Left colon (tissue), 2 donors: Measurements from ENCODE around the gene OR11G2. TPM values are rescaled to one million over a fixed set of nuclear protein-coding genes. Genes with fewer than 3 reads are reported as not detected.
"Not testable (repeated sequence)": the region's sequence is repeated elsewhere in the genome, so short reads cannot be mapped to it uniquely, and the experiment has no call there.

Experiments used
- ATAC-seq: fragments of 200-7000 bp; cut with Tn5 transposase; one replicate; pipeline ENCODE4 v1.9.1; 2020; ENCODE audit warnings: mild to moderate bottlenecking, moderate library complexity
- DNase-seq, 2 donors: peaks; one replicate each; pipeline ENCODE4 v3.0.0-alpha.2; 2020
- intact Hi-C, 2 donors: fragments of 100-400 bp; cut with DNase I in 1 of 2; cut with micrococcal nuclease in 1 of 2; formaldehyde crosslinking; loops; one replicate each; pipeline versions ENCODE4 v1.11.2 to v1.14.0; 2022; cut with DNase I, micrococcal nuclease
- long read RNA-seq: library from polyadenylated mRNA; unstranded; transcript quantifications from one replicate; pipeline ENCODE4 v2.0.0, GENCODE V29; 2021
- total RNA-seq, 2 donors: library from RNA; stranded (reverse); fragmentation: NEBNext Ultra II Directional; extraction: Animal tissue kit (Norgen Biotek cat#: 25700); gene quantifications; one replicate each; pipeline ENCODE4 v1.2.1, GENCODE V29; 2021
- donor health status: DM: no; HTN: no; CAD: no.
- donor health status: DM: yes; HTN: yes; CAD: no.

OR11G2 gene, protein sequence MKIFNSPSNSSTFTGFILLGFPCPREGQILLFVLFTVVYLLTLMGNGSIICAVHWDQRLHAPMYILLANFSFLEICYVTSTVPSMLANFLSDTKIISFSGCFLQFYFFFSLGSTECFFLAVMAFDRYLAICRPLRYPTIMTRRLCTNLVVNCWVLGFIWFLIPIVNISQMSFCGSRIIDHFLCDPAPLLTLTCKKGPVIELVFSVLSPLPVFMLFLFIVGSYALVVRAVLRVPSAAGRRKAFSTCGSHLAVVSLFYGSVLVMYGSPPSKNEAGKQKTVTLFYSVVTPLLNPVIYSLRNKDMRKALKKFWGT
- total RNA-seq, result not detected
- long read RNA-seq, result 0 reads

DNA sequence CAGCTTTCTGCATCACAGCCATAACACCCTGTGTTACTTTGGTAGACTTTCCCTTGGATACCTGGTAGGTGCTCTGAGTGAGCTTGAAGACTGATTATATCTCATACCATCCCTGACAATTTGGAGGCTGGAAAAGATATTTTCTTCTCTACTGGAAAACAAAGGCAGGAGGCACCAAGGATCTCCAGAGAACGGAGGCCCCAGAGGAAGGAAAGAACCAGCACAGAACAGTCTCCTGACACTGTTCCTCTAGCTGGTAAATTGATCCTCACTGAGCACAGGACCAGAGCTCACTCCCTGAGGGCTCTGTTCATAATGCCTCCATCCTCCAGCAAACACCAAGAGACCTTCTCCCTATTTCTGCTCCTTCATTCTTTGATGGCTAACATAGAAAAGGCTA is at the start of gene OR11G2:
TSS of gene OR11G2 (plus strand) at position 301 of the 400 bp plus-strand sequence. CDS start 6,542 bp downstream, outside the sequence.
- intact Hi-C loops, result no loop called here
- ATAC-seq (no peak), DNase-seq (no peak)

DNA sequence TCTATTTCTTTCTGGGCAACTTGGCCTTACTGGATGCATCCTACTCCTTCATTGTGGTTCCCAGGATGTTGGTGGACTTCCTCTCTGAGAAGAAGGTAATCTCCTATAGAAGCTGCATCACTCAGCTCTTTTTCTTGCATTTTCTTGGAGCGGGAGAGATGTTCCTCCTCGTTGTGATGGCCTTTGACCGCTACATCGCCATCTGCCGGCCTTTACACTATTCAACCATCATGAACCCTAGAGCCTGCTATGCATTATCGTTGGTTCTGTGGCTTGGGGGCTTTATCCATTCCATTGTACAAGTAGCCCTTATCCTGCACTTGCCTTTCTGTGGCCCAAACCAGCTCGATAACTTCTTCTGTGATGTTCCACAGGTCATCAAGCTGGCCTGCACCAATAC is 46.8 kb upstream of the OR11G2 start:
- ATAC-seq (no peak), DNase-seq (no peak)
- intact Hi-C loops, result no loop called here

DNA sequence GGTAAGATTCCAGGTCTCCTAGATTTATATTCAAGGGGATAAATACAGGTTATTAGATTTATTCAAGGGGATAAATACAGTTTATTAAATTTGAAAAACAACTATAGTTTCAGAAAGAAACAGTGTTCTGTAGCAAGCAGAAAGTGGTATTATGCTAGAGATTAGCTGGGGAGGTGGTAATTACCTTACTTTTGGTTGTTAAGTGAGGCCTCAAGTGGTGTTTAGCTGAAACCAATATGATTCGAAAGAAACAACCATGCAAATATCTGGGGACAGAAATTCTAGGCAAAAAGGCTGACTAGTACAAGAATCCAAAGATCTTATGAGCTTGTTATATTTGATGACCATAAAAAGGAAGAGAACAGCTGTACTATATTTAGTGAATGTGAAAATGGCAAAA is 45.9 kb upstream of the OR11G2 start:
- intact Hi-C loops, result no loop called here
- ATAC-seq, result no peak
- no peak for DNase-seq

DNA sequence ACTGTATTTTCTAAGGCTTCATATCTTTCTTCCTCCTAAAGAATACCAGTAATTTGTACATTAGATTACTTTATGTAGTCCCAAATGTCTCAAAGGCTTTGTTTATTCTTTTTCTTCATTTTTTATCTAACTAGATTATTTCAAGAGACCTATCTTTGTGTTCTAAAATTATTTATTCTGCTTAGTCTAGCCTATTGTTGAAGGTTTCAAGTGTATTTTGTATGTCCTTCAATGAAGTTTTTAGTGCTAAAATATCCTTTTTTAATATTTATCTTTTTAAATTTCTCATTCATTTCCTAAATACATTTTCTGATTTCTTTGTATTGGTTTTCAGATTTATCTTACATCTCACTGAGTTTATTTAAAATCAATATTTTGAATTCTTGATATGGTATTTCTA is 26.2 kb upstream of the OR11G2 start:
- no peak for DNase-seq
- no peak for ATAC-seq
- intact Hi-C loops, result no loop called here

DNA sequence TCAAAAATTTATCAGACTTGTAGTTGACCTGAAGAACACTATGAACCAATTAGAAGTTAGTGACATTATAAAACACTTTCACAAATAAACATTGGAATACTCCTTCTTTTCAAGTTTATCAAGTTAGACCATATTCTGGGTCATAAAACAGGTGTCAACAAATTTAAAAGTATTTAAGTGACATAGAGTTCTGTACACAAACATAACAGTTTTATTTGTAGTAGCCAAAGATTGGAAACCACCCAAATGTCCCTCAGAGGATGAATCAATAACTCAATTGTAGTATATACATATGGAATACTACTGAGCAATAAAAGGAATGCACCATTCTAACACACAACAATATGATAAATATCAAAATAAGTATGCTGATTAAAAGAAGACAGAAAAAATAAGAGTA is 23.6 kb upstream of the OR11G2 start:
- no peak for ATAC-seq
- intact Hi-C loops, result no loop called here
- DNase-seq, result no peak

DNA sequence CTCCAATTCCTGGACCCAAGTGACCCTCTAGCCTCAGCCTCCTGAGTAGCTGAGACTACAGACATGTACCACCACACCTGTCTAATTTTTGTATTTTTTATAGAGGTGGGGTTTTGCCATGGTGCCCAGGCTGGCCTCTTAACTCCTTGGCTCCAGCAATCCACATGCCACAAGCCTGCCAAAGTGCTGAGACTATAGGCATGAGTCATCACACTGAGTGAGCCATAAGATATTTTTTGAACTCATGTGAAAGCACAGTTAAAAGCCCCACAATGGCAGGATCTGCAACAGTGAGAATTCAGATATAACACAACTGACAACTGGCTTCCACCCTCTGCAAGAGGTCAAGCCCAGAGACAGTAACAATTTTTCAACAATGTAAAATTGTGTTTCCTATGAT is 20.8 kb upstream of the OR11G2 start:
- ATAC-seq, DNase-seq, intact Hi-C loops: not testable (repeated sequence)

DNA sequence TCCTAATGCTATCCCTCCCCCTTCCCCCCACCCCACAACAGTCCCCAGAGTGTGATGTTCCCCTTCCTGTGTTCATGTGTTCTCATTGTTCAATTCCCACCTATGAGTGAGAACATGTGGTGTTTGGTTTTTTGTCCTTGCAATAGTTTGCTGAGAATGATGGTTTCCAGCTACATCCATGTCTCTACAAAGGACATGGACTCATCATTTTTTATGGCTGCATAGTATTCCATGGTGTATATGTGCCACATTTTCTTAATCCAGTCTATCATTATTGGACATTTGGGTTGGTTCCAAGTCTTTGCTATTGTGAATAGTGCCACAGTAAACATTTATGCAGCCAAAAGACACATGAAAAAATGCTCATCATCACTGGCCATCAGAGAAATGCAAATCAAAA is 16.5 kb upstream of the OR11G2 start:
- DNase-seq, intact Hi-C loops, ATAC-seq: not testable (repeated sequence)

DNA sequence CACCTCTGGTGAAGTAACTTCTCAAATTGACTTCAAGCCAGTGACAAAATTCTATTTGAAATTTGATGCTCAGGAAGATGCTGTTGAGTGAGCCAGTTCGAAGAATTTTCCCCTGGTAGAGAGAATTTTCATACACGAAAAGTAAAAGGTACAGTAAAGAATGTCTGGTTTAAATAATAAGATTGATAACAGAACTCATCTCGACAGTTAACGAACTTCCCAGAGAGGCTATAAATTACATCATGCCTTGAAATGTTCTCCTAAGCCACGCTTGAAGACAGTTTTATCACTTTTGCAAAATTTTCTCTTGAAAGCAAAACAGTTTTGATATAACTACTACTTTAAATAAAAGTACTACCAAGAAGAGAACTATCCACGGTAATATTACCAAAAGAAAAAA is 14.4 kb upstream of the OR11G2 start:
- DNase-seq, result no peak
- intact Hi-C loops, result no loop called here
- no peak for ATAC-seq

DNA sequence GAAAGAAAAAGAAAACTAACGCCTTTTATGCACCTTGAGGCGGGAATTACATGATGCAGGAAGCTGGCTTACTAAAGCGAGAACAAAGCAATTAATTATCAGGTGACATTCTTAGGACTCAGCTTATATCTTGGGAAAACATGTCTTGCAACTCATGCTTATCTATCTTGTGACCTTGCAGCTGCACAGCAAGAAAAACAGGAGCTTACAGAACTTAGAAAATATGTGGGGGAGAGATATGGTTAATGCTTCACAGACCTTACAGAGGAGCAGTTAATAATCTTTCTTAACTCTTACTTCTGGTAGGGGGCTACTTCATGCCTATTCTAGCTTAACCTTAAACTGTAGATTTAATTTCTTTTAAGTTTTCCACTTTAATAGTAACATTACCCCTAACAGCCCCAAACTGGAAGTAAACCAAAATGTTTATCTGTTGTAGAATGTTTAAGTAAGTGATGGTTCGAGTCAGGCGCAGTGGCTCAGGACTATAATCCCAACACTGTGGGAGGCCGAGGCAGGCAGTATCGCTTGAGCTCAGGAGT is 13.2 kb upstream of the OR11G2 start:
- DNase-seq (no peak), ATAC-seq (no peak)
- intact Hi-C loops, result no loop called here

DNA sequence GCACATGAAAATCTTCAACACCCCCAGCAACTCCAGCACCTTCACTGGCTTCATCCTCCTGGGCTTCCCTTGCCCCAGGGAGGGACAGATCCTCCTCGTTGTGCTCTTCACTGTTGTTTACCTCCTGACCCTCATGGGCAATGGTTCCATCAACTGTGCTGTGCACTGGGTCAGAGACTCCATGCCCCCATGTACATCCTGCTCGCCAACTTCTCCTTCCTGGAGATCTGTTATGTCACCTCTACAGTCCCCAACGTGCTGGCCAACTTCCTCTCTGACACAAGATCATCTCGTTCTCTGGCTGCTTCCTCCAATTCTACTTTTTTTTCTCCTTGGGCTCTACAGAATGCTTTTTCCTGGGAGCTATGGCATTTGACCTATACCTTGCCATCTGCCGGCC is 11.5 kb upstream of the OR11G2 start:
- peak in 1 of 2 donors; percentile 28 for DNase-seq
- no peak for ATAC-seq
- intact Hi-C loops, result no loop called here

DNA sequence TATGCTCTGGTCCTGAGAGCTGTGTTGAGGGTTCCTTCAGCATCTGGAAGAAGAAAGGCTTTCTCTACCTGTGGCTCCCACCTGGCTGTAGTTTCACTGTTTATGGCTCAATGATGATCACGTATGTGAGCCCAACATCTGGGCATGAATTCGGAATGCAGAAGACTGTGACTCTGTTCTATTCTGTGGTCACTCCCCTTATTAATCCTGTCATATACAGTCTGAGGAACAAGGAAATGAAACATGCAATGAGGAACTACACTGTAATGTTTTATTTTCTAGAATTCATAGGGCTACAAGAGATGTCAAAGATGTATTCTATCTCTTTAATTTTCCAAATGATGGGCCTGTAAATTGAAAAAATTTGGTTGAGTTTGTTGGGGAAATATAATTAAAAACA is 10.8 kb upstream of the OR11G2 start:
- ATAC-seq (no peak), DNase-seq (no peak)
- intact Hi-C loops, result no loop called here

DNA sequence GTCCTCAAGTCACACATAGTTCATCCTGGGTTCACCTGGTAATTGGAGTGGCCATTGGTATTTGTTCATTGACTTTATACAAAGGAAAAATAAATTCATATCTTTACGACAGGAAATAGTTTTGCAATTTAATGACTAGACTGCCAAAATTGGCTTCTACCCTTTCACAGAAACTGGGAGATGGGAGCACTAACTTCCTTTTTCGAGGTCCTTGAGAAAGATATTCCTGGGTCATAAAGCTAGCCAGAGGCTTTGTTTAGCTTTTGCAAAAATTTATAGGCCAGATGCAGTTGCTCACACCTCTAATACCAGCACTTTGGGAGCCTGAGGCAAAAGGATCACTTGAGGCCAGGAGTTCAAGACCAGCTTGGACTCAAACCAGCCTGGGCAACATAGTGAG is 10.2 kb upstream of the OR11G2 start:
- DNase-seq (no peak), ATAC-seq (no peak)
- intact Hi-C loops, result no loop called here

DNA sequence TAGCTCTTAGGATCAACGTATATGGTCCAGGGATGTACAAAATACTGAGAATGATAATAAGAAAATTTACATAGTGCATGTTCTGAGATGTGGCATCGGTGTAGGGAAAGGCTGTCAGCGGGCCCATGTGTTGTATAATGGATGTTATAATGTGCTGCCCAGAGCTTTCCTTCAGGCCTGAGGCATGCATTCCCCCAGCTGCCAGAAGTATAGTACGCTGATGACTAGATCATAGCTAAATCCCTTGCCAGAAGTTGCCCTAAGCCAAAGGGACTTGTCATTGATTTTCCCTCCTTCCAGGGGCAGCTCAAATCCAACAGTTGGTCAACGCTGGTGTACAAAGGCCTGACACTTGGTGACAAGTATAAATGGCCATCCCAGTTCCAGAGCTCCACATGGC is 6.5 kb upstream of the OR11G2 start:
- intact Hi-C loops, result no loop called here
- ATAC-seq (no peak), DNase-seq (no peak)

DNA sequence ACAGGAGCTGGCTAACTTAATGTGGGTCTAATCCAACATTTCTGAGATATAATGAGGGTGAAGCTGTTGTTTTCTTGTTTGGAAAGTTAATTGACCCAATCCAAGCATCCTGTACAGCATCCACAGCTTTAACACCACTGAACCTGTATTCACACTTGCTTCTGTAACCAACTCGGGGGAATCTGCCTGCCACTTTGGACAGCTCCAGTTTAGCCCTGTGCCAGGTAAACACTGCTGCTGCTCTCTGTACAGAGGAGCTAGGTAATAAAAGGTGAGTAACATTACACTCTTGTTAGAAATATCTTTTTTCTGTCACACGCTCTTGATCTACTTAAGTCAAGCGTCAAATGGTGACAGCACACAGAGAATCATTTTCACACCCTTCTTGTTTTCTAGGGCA is 700 bp downstream of the OR11G2 start:
- DNase-seq (no peak), ATAC-seq (no peak)
- intact Hi-C loops, result no loop called here

DNA sequence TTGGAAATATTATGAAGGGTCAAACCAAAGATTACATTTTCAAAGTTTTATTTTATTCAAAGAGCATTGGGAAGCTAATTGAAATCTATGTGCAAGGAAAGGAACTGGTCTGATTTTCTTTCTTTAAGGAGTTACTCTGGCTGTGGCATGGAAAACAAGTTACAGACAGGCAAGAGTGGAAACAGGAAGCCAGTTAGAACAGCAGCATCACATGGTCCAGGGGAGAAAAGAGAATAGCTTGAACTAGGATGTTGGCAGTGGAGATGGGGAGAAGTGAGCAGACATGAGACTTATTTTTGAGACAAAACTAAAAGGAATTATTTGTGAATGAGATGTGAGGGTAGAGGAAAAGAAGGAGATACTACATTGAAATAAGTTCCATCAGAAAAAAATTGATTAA is 3.4 kb downstream of the OR11G2 start:
- intact Hi-C loops, result no loop called here
- DNase-seq, result no peak
- ATAC-seq, result no peak

DNA sequence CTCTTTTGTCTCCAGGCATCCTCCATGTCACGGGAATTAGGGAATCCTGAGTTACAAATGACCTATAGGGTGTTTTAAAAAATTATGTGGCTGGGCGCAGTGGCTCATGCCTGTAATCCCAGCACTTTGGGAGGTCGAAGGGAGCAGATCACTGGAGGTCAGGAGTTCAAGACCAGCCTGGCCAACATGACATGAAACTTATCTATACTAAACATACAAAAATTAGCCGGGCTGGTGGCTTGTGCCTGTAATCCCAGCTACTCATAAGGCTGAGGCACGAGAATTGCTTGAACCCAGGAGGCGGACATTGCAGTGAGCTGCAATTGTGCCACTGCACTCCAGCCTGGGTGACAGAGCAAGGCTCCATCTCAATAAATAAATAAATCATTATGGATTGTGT is 4.5 kb downstream of the OR11G2 start:
- DNase-seq, ATAC-seq, intact Hi-C loops: not testable (repeated sequence)

DNA sequence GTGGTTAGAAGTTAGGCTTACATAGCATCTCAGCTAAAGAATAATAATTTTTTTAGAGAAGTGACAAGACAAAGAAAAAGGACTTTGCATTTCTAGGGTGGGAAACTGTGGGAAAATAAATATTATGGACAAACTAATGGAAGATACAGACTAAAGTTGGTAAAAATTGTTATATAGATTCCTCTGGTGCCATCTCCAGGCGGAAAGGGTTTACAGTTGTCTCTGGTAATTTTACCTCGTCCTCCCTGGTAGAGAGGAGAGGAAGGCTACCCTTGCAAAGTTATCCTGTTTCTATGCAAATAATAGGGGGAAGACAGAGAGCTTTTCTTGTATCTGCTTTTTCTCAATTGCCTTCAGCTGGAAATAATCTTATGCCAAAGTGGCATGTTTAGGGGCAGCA is 5.2 kb downstream of the OR11G2 start:
- ATAC-seq (no peak), DNase-seq (no peak)
- intact Hi-C loops, result no loop called here

DNA sequence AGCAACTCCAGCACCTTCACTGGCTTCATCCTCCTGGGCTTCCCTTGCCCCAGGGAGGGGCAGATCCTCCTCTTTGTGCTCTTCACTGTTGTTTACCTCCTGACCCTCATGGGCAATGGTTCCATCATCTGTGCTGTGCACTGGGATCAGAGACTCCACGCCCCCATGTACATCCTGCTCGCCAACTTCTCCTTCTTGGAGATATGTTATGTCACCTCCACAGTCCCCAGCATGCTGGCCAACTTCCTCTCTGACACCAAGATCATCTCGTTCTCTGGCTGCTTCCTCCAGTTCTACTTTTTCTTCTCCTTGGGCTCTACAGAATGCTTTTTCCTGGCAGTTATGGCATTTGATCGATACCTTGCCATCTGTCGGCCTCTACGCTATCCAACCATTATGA is 6.8 kb downstream of the OR11G2 start:
- ATAC-seq (no peak), DNase-seq (no peak)
- intact Hi-C loops, result no loop called here

DNA sequence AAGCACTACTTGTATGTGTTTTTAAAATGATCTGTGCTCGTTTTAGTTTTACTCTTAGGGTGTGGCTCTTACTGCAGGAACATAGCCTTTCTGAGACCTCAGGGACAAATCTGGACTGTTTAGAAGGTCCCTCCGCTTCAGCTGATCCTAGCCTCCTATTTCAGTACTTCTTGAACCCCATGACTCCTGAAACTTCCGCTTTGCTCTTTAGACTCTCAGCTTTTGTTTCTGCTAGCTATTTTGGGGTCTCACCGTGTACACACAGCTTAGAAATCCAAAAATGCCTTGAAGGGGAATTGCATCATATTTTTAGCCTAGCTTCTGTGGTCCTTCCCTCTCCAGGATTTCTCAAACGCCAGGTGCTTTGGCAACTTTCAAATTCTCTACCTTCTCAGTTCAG is 8.3 kb downstream of the OR11G2 start:
- ATAC-seq (no peak), DNase-seq (no peak)
- intact Hi-C loops, result no loop called here

DNA sequence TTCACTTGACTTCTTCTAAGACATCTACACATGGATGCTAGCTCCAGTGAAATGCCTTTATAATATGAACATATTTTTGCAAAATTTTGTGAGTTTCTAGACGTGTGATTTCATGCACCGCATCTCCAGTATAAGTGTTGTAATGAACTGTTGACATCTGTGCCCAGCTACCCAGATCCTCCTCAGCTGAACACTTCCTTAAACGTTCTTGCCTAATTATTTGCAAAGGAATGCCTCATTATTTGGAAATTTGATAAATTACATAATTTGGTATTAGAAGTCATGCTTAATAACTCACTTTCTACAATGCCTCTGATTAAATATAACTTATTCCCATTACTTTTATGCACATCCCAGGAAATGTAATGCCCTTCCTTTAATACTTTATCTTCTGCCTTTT is 14.0 kb downstream of the OR11G2 start:
- intact Hi-C loops, result no loop called here
- no peak for ATAC-seq
- DNase-seq, result no peak

DNA sequence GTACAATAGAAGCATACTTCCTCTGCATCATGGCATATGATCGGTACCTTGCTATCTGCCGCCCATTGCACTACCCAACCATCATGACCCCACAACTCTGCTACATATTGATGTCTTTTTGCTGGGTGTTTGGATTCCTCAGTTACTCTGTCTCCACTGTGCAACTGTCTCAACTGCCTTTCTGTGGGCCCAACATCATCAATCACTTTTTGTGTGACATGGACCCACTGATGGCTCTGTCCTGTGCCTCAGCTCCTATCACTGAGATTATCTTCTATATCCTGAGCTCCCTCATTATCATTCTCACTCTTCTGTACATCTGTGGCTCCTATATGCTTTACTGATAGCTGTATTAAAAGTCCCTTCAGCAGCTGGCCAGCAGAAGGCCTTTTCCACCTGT is 18.9 kb downstream of the OR11G2 start:
- intact Hi-C loops, result no loop called here
- ATAC-seq (no peak), DNase-seq (no peak)
